ENCODE results near the gene HCFC1. TPM values are rescaled to one million over a fixed set of nuclear protein-coding genes. Genes with fewer than 3 reads are reported as not detected.

The HCFC1 gene
- total RNA-seq (2012; rRNA removed), result 22.6 and 24.5 TPM in 2 replicates

- H3K4me2 ChIP-seq (ENCODE audit: low read length), result peak within 1 kb of the TSS; percentile 95
- peak within 1 kb of the TSS; percentile 85 for H3K4me3 ChIP-seq (ENCODE audit: low read length)
- peaks cover 10% of the 10 kb centered on the region for H3K36me3 ChIP-seq (ENCODE audit: insufficient read depth, low read length)
- peak within 1 kb of the TSS; percentile 97 for H3K9ac ChIP-seq (ENCODE audit: low read depth, low read length)
- H3K9me3 ChIP-seq (replicated peaks; ENCODE audit: low read length), result no peaks in the 10 kb centered on the region
- no peaks in the 10 kb centered on the region for H3K27me3 ChIP-seq (ENCODE audit: control insufficient read depth, insufficient read depth, low read length)
- H3K4me1 ChIP-seq (ENCODE audit: control insufficient read depth, insufficient read depth, low read length), result peaks cover 40% of the 10 kb centered on the region
These were observed at the start of gene HCFC1 for GRCh38 chrX:153971450-153972367. Gene HCFC1 (minus strand): TSS chrX:153971818. CDS start chrX:153970840, 978 bp downstream.

GRCh38 chrX:154021131-154021611, 49.6 kb upstream of the HCFC1 start:
- Histone ChIP-seq H3K27me3 (ENCODE audit: control insufficient read depth, insufficient read depth, low read length) (no peaks in the 10 kb centered on the region), H3K36me3 (ENCODE audit: insufficient read depth, low read length) (peaks cover 25% of the 10 kb centered on the region), H3K4me2 (ENCODE audit: low read length) (peak overlapping the region; percentile 85), H3K4me3 (ENCODE audit: low read length) (peak overlapping the region; percentile 83), H3K4me1 (ENCODE audit: control insufficient read depth, insufficient read depth, low read length) (peaks cover 32% of the 10 kb centered on the region), H3K9me3 (replicated peaks; ENCODE audit: low read length) (no peaks in the 10 kb centered on the region), H3K9ac (ENCODE audit: low read depth, low read length) (peak overlapping the region; percentile 90)

GRCh38 chrX:154020536-154021115, 49.0 kb upstream of the HCFC1 start:
- H3K9ac ChIP-seq (ENCODE audit: low read depth, low read length), result peak overlapping the region; percentile 90
- peaks cover 32% of the 10 kb centered on the region for H3K4me1 ChIP-seq (ENCODE audit: control insufficient read depth, insufficient read depth, low read length)
- H3K4me2 ChIP-seq (ENCODE audit: low read length), result peak overlapping the region; percentile 85
- H3K36me3 ChIP-seq (ENCODE audit: insufficient read depth, low read length), result peaks cover 30% of the 10 kb centered on the region
- no peaks in the 10 kb centered on the region for H3K9me3 ChIP-seq (replicated peaks; ENCODE audit: low read length)
- H3K27me3 ChIP-seq (ENCODE audit: control insufficient read depth, insufficient read depth, low read length), result no peaks in the 10 kb centered on the region
- H3K4me3 ChIP-seq (ENCODE audit: low read length), result peak overlapping the region; percentile 83

DNA sequence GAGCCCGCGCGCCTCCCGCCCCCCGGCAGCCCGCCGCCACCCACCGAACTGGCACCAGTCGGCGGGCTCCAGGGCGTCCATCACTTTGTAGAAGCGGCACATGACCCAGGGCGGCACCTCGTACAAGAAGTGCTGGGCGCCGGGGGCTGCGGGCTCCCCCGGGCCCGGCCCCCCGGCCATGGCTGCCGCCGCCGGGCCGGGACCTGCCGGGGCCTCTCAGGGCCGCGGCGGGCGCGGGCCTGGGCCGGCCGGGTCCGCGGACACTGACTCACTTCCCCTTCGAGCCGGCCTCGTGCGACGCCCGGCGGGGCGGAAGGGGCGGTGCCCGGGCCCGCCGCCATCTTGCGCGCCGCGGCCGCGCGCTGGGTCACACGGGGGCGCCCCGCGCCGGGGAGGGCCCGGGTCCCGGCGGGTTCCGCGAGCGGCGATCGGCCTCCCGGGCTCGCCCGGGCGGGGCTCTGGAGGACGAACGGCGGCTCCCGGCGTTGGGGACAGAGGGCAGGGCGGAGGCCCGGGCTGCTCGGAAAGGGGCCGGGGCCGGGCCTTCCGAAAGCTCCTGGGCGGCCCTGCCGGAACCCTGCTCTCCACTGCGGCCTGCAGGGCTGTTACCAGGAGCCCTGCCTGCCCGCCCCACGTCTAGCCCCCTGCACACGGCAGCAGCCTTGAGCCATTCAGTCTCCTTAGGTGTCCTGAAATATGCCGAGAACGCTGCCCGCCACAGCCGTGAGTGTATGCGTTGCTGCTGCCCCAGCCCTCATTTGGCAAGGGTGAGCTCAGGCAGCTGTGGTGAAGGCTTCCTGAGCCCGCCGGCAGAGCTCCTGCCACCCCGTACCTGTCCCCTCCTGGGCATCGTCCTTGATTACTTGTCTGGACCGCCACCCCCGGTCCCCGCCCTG, 48.3 kb upstream of the HCFC1 start, which contains the start of gene IRAK1:
TSS of gene IRAK1 (minus strand) at position 270 of the 896 bp plus-strand sequence. CDS start at position 180, 90 bp downstream.
- Histone ChIP-seq H3K9me3 (replicated peaks; ENCODE audit: low read length) (no peaks in the 10 kb centered on the region), H3K4me2 (ENCODE audit: low read length) (peak within 1 kb of the TSS; percentile 98), H3K27me3 (ENCODE audit: control insufficient read depth, insufficient read depth, low read length) (no peaks in the 10 kb centered on the region), H3K4me1 (ENCODE audit: control insufficient read depth, insufficient read depth, low read length) (peaks cover 32% of the 10 kb centered on the region), H3K4me3 (ENCODE audit: low read length) (peak within 1 kb of the TSS; percentile 83), H3K36me3 (ENCODE audit: insufficient read depth, low read length) (peaks cover 36% of the 10 kb centered on the region), H3K9ac (ENCODE audit: low read depth, low read length) (peak within 1 kb of the TSS; percentile 90)

- Histone ChIP-seq H3K27me3 (ENCODE audit: control insufficient read depth, insufficient read depth, low read length) (no peaks in the 10 kb centered on the region), H3K9ac (ENCODE audit: low read depth, low read length) (peak overlapping the region; percentile 90), H3K4me2 (ENCODE audit: low read length) (peak overlapping the region; percentile 98), H3K36me3 (ENCODE audit: insufficient read depth, low read length) (peaks cover 34% of the 10 kb centered on the region), H3K9me3 (replicated peaks; ENCODE audit: low read length) (no peaks in the 10 kb centered on the region), H3K4me3 (ENCODE audit: low read length) (peak overlapping the region; percentile 83), H3K4me1 (ENCODE audit: control insufficient read depth, insufficient read depth, low read length) (peaks cover 32% of the 10 kb centered on the region)
These were observed 47.5 kb upstream of the HCFC1 start for GRCh38 chrX:154019061-154019621.

- Histone ChIP-seq H3K4me2 (ENCODE audit: low read length) (peak overlapping the region; percentile 98), H3K9ac (ENCODE audit: low read depth, low read length) (peak overlapping the region; percentile 90), H3K27me3 (ENCODE audit: control insufficient read depth, insufficient read depth, low read length) (no peaks in the 10 kb centered on the region), H3K36me3 (ENCODE audit: insufficient read depth, low read length) (peaks cover 36% of the 10 kb centered on the region), H3K9me3 (replicated peaks; ENCODE audit: low read length) (no peaks in the 10 kb centered on the region), H3K4me3 (ENCODE audit: low read length) (peak overlapping the region; percentile 83), H3K4me1 (ENCODE audit: control insufficient read depth, insufficient read depth, low read length) (peaks cover 32% of the 10 kb centered on the region)
These were observed 47.0 kb upstream of the HCFC1 start for GRCh38 chrX:154018518-154019060.

GRCh38 chrX:154017766-154018517, 46.3 kb upstream of the HCFC1 start:
- Histone ChIP-seq H3K4me2 (ENCODE audit: low read length) (peak overlapping the region; percentile 98), H3K27me3 (ENCODE audit: control insufficient read depth, insufficient read depth, low read length) (no peaks in the 10 kb centered on the region), H3K4me1 (ENCODE audit: control insufficient read depth, insufficient read depth, low read length) (peaks cover 32% of the 10 kb centered on the region), H3K4me3 (ENCODE audit: low read length) (peak overlapping the region; percentile 83), H3K9me3 (replicated peaks; ENCODE audit: low read length) (no peaks in the 10 kb centered on the region), H3K36me3 (ENCODE audit: insufficient read depth, low read length) (peaks cover 43% of the 10 kb centered on the region), H3K9ac (ENCODE audit: low read depth, low read length) (peak overlapping the region; percentile 90)

DNA sequence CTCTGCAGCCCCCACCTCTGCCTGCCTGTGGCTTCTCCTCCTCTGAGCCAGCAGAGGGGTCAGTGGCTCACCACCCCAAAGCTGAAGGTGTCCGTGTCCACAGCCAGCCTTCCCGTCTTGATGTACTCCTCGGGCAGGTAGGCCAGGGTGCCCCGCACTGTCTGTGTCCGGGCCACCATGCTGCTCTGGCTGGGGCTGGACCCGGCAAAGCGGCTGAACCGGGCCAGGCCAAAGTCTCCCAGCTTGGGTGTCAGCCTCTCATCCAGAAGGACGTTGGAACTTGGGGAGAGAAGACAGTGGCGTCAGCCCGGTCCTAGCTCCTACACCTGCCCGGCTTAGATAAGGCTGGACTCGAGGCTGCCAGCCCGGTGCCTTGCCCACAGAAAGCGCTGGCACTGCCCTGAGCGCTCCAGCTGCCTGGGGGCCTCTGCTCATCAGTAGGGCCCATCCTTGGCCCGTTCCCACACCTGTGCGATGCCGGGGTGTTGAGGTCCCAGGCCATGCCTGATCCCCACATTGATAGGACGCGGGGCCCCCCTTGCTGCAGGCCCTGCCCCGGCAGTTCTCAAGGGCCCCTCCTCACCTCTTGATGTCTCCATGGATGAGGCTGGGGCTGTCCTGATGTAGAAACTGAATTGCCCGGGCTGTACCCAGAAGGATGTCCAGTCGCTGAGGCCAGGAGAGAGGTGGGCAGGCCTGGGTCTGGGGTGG, 44.9 kb upstream of the HCFC1 start:
- no peaks in the 10 kb centered on the region for H3K27me3 ChIP-seq (ENCODE audit: control insufficient read depth, insufficient read depth, low read length)
- no peaks in the 10 kb centered on the region for H3K9me3 ChIP-seq (replicated peaks; ENCODE audit: low read length)
- H3K4me1 ChIP-seq (ENCODE audit: control insufficient read depth, insufficient read depth, low read length), result peaks cover 27% of the 10 kb centered on the region
- H3K36me3 ChIP-seq (ENCODE audit: insufficient read depth, low read length), result peaks cover 57% of the 10 kb centered on the region
- H3K4me3 ChIP-seq (ENCODE audit: low read length), result no peak overlapping the region
- no peak overlapping the region for H3K4me2 ChIP-seq (ENCODE audit: low read length)
- H3K9ac ChIP-seq (ENCODE audit: low read depth, low read length), result no peak overlapping the region

DNA sequence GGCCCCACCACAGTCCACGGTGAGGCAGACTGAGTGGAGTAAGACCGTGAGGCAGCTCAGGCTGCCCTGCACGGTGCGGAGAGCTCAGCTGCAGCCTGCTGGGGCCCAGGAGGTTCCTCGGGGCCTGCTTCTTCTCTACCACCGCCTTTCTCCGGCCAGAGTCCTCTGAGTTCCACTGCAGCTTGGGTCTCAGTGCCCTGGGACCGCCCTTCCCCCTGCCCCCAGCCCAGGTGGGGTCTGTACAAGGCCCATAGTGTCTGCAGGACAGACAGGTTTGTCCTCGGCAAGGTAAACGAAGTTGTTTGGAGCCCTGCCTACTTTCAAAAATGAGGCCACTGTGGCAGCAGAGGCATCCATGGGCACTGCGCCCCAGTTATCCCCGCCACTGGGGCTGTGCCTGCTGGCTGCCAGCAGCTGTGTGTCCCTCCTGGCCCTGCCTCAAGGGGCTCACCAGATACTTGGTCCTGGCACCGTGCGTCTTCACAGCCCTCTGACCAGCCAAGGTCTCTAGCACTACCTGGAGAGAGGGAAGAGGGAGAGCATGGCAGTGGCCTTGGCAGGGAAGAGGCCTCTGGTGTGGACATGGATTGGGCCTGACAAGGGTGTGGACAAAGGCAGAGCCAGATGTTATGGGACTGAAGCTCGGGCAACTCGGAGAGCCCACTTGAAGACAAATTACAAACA, 44.1 kb upstream of the HCFC1 start:
- Histone ChIP-seq H3K9ac (ENCODE audit: low read depth, low read length) (no peak overlapping the region), H3K36me3 (ENCODE audit: insufficient read depth, low read length) (peaks cover 63% of the 10 kb centered on the region), H3K4me1 (ENCODE audit: control insufficient read depth, insufficient read depth, low read length) (peaks cover 20% of the 10 kb centered on the region), H3K4me2 (ENCODE audit: low read length) (no peak overlapping the region), H3K27me3 (ENCODE audit: control insufficient read depth, insufficient read depth, low read length) (no peaks in the 10 kb centered on the region), H3K9me3 (replicated peaks; ENCODE audit: low read length) (no peaks in the 10 kb centered on the region), H3K4me3 (ENCODE audit: low read length) (no peak overlapping the region)

All from skeletal muscle satellite cell (primary cell).